Body of pancreas (tissue), 4 donors: ENCODE measurements around the gene TNRC6B. TPM values are rescaled to one million over a fixed set of nuclear protein-coding genes. Genes with fewer than 3 reads are reported as not detected.

Source experiments
- ATAC-seq: fragments of 150-250 bp; one replicate; pipeline ENCODE4 v1.9.1; 2016
- DNase-seq, 4 donors: peaks; one replicate each; pipeline ENCODE4 v3.0.0-alpha.2; 2019
- H3K27ac ChIP-seq, 4 donors: fragments of 200-600 bp; sonication (generic); 1 replicate in 3 of 4; 2 replicates in 1 of 4; pipeline versions ENCODE4 v1.5.1 to v1.6.1; 2016 to 2019; ENCODE audit warnings: mild to moderate bottlenecking in 1 of 4, mixed read lengths in 1 of 4, moderate library complexity in 1 of 4
- H3K27me3 ChIP-seq, 2 donors: fragments of 200-600 bp; sonication (generic); one replicate each; pipeline ENCODE4 v1.6.0; 2016; ENCODE audit warnings: mild to moderate bottlenecking in 1 of 2
- H3K36me3 ChIP-seq, 2 donors: fragments of 200-600 bp; sonication (generic); replicated peaks in 1 of 2; 2 replicates each; pipeline ENCODE4 v1.5.1; 2016; ENCODE audit warnings: low read depth in 2 of 2; ENCODE audit not compliant: insufficient read depth in 1 of 2
- H3K4me1 ChIP-seq: fragments of 200-600 bp; sonication (generic); one replicate; pipeline ENCODE4 v1.6.0; 2016
- H3K4me3 ChIP-seq, 2 donors: fragments of 200-600 bp; sonication (generic); 1 replicate in 1 of 2; 2 replicates in 1 of 2; pipeline ENCODE4 v1.5.1; 2016 to 2019
- H3K9me3 ChIP-seq, 3 donors: fragments of 200-600 bp; sonication (generic); 1 replicate in 2 of 3; 2 replicates in 1 of 3; pipeline ENCODE4 v1.5.1; 2016
- CTCF ChIP-seq, 7 experiments: fragments of 450-650 bp in 4 of 7; fragments of 200-600 bp in 3 of 7; sonication (generic) in 3 of 7; IDR thresholded peaks; one replicate each; pipeline ENCODE4 v1.5.1; 2016 to 2019; ENCODE audit warnings: antibody characterized with exemption in 7 of 7
- POLR2A ChIP-seq, 3 donors: fragments of 450-650 bp; IDR thresholded peaks; one replicate each; pipeline ENCODE4 v1.6.1; 2016; ENCODE audit warnings: antibody characterized with exemption in 3 of 3, mild to moderate bottlenecking in 2 of 3
- WGBS, 2 donors: methylation state at CpG; one replicate each; pipeline ENCODE4 v1.1.5; 2017; 5-methylcytosine and 5-hydroxymethylcytosine counted together
- intact Hi-C: fragments of 100-400 bp; cut with DNase I; formaldehyde crosslinking; loops from one replicate; pipeline ENCODE4 v1.15.1; 2023
- total RNA-seq, 2 donors: library from RNA; depleted of rRNA; stranded (reverse); fragments of >200 nt; gene quantifications; one replicate each; pipeline ENCODE4 v1.1.0, GENCODE V29; 2016

The TNRC6B gene
- total RNA-seq, 2 donors from 2014 or later = 25.2 to 39.9 TPM

DNA sequence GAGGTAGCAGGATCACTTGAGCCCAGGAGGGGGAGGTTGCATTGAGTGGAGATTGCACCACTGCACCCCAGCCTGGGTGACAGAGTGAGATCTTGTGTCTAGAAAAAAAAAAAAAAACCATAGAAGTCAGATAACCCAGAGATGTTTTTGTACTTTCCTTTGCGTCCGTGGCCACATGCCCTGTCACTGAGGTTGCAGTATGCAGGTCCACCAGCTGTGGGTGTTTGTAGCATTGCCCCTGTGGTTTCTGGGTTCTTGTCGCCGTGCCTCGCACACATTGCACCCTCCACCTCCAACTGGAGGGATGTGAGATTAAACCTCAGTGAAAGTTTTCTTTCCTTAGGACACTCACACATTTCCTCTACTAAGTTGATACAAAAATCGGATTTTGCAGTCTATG lies 70.3 kb downstream of the TNRC6B start:
- TF ChIP-seq POLR2A (IDR thresholded peaks at IDR 0.05) (no peak), CTCF (IDR thresholded peaks at IDR 0.05) (no peak)
- 84 to 94% methylated on average over 6 of the region's 6 CpGs for WGBS, 2 donors
- Histone ChIP-seq H3K9me3 (no peaks in the 10 kb centered on the region), H3K27ac (no peak overlapping the region), H3K27me3 (no peaks in the 10 kb centered on the region), H3K4me1 (peaks cover 25% of the 10 kb centered on the region), H3K36me3 (no peaks in the 10 kb centered on the region), H3K4me3 (no peak overlapping the region)
- ATAC-seq = no peak
- peak in 1 of 4 donors; percentile 26 for DNase-seq
- intact Hi-C loops = no loop called here

- Histone ChIP-seq H3K4me1 (peaks cover 25% of the 10 kb centered on the region), H3K4me3 (no peak overlapping the region), H3K27me3 (no peaks in the 10 kb centered on the region), H3K9me3 (no peaks in the 10 kb centered on the region), H3K27ac (no peak overlapping the region), H3K36me3 (no peaks in the 10 kb centered on the region)
- intact Hi-C loops = no loop called here
- TF ChIP-seq CTCF (IDR thresholded peaks at IDR 0.05) = no peak
- TF ChIP-seq POLR2A (IDR thresholded peaks at IDR 0.05) = no peak
- no peak for ATAC-seq
- 79 to 87% methylated on average over 3 of the region's 3 CpGs for WGBS, 2 donors
- no peak for DNase-seq
These were observed 71.6 kb downstream of the TNRC6B start for GRCh38 chr22:40249286-40249685.

- Histone ChIP-seq H3K4me1 (peaks cover 22% of the 10 kb centered on the region), H3K9me3 (no peaks in the 10 kb centered on the region), H3K27ac (no peak overlapping the region), H3K27me3 (no peaks in the 10 kb centered on the region), H3K4me3 (no peak overlapping the region), H3K36me3 (no peaks in the 10 kb centered on the region)
- no peak for TF ChIP-seq CTCF (IDR thresholded peaks at IDR 0.05)
- no peak for TF ChIP-seq POLR2A (IDR thresholded peaks at IDR 0.05)
- ATAC-seq = no peak
- DNase-seq = no peak
- 94 to 96% methylated on average over 3 of the region's 3 CpGs for WGBS, 2 donors
- intact Hi-C loops = no loop called here
These were observed 72.9 kb downstream of the TNRC6B start for GRCh38 chr22:40250608-40251007.

DNA sequence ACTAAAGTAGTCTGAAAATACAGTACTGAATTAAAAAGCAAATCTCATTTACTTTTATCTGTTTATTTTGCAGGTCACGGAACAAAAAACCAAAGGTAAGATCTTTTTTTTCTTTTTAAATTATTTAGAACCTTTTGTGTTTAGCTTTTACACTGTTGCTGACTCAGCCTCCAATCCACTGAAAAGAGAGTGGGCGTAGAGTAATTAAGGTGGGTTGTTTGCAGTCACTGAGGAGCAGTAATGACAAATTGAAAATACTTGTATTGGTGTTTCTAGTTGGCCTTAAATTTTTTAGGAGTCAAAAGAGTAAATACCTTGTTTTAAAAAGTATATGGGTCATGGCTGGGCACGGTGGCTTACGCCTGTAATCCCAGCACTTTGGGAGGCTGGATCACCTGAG lies 73.4 kb downstream of the TNRC6B start:
- no peaks in the 10 kb centered on the region for H3K27me3 ChIP-seq
- no peak for TF ChIP-seq POLR2A (IDR thresholded peaks at IDR 0.05)
- no peak for TF ChIP-seq CTCF (IDR thresholded peaks at IDR 0.05)
- WGBS, 2 donors = 91 to 98% methylated on average over 4 of the region's 4 CpGs
- ATAC-seq = no peak
- no peak for DNase-seq
- H3K36me3 ChIP-seq = no peaks in the 10 kb centered on the region
- intact Hi-C loops = no loop called here
- no peak overlapping the region for H3K4me3 ChIP-seq
- H3K27ac ChIP-seq = no peak overlapping the region
- H3K9me3 ChIP-seq = no peaks in the 10 kb centered on the region
- H3K4me1 ChIP-seq = peaks cover 22% of the 10 kb centered on the region

- H3K4me1 ChIP-seq = peaks cover 13% of the 10 kb centered on the region
- no peak for ATAC-seq
- no peaks in the 10 kb centered on the region for H3K9me3 ChIP-seq
- intact Hi-C loops = no loop called here
- 88 to 90% methylated on average over 2 of the region's 2 CpGs for WGBS, 2 donors
- DNase-seq = no peak
- H3K27ac ChIP-seq = no peak overlapping the region
- H3K4me3 ChIP-seq = no peak overlapping the region
- no peaks in the 10 kb centered on the region for H3K36me3 ChIP-seq
- TF ChIP-seq POLR2A (IDR thresholded peaks at IDR 0.05) = no peak
- TF ChIP-seq CTCF (IDR thresholded peaks at IDR 0.05) = no peak
- H3K27me3 ChIP-seq = no peaks in the 10 kb centered on the region
These were observed 74.4 kb downstream of the TNRC6B start for GRCh38 chr22:40252146-40252545.
